CD8-positive, alpha-beta memory T cell (primary cell): ENCODE results near the gene CLK4. TPM values are rescaled to one million over a fixed set of nuclear protein-coding genes. Genes with fewer than 3 reads are reported as not detected.

ENCODE experiments used
- CTCF ChIA-PET: fragments of 350-600 bp; sonication (Branson Sonifier 250); formaldehyde crosslinking; loops from one replicate; lab custom pipeline; 2021; ENCODE audit warnings: antibody characterized with exemption; lab: Charles Lee
- POLR2A ChIA-PET: fragments of 350-600 bp; sonication (Branson Sonifier 250); formaldehyde crosslinking; loops from one replicate; lab custom pipeline; 2021; ENCODE audit warnings: antibody characterized with exemption; lab: Charles Lee
- DNase-seq, 5 donors: peaks; one replicate each; pipeline versions ENCODE4 v3.0.0 to v3.0.0-alpha.2; 2020 to 2022; ENCODE audit warnings: mixed read lengths in 1 of 5
- H3K27ac ChIP-seq: one replicate; pipeline ENCODE4 v1.7.0; 2013; ENCODE audit warnings: low read depth, mild to moderate bottlenecking, low read length, moderate library complexity
- H3K27me3 ChIP-seq: 2 replicates; pipeline ENCODE4 v1.7.0; 2013; ENCODE audit warnings: low read length, mild to moderate bottlenecking; ENCODE audit not compliant: insufficient read depth, poor library complexity, severe bottlenecking
- H3K36me3 ChIP-seq: 2 replicates; pipeline ENCODE4 v1.7.0; 2013; ENCODE audit warnings: mild to moderate bottlenecking, low read length, moderate library complexity; ENCODE audit not compliant: insufficient read depth
- H3K4me1 ChIP-seq: 2 replicates; pipeline ENCODE4 v1.7.0; 2013; ENCODE audit warnings: mild to moderate bottlenecking, low read length, moderate library complexity; ENCODE audit not compliant: insufficient read depth
- H3K4me3 ChIP-seq: 2 replicates; pipeline ENCODE4 v1.7.0; 2013; ENCODE audit warnings: mild to moderate bottlenecking, low read length
- H3K9me3 ChIP-seq: 2 replicates; pipeline ENCODE4 v1.7.0; 2013; ENCODE audit warnings: mild to moderate bottlenecking, low read length
- H3K27ac Mint-ChIP-seq, 8 donors: one replicate each; pipeline ENCODE4 v1.8.0; 2020 to 2021; ENCODE audit warnings: mixed read lengths in 8 of 8, mild to moderate bottlenecking in 6 of 8, inconsistent platforms in 3 of 8, moderate library complexity in 3 of 8
- H3K27me3 Mint-ChIP-seq, 2 donors: one replicate each; pipeline ENCODE4 v1.8.0; 2020 to 2021; ENCODE audit warnings: mixed read lengths in 2 of 2, mild to moderate bottlenecking in 1 of 2, moderate library complexity in 1 of 2
- H3K36me3 Mint-ChIP-seq, 3 donors: one replicate each; pipeline ENCODE4 v1.8.0; 2020 to 2021; ENCODE audit warnings: mixed read lengths in 3 of 3, inconsistent platforms in 1 of 3, mild to moderate bottlenecking in 1 of 3
- H3K4me1 Mint-ChIP-seq, 3 donors: one replicate each; pipeline ENCODE4 v1.8.0; 2020 to 2021; ENCODE audit warnings: mixed read lengths in 3 of 3, inconsistent platforms in 1 of 3, mild to moderate bottlenecking in 1 of 3
- H3K4me3 Mint-ChIP-seq, 7 donors: one replicate each; pipeline ENCODE4 v1.8.0; 2020 to 2021; ENCODE audit warnings: mixed read lengths in 7 of 7, mild to moderate bottlenecking in 6 of 7, moderate library complexity in 4 of 7, inconsistent platforms in 2 of 7
- H3K9me3 Mint-ChIP-seq, 5 donors: one replicate each; pipeline ENCODE4 v1.8.0; 2020 to 2022; ENCODE audit warnings: mixed read lengths in 5 of 5, mild to moderate bottlenecking in 3 of 5, moderate library complexity in 2 of 5, inconsistent platforms in 1 of 5
- polyA plus RNA-seq: library from polyadenylated mRNA; unstranded; fragments of 300-500 nt; fragmentation: Illumina TruSeq; gene quantifications from one replicate; pipeline ENCODE4 v1.2.3, GENCODE V29; 2021
- total RNA-seq, 2 experiments: library from RNA; stranded (reverse); gene quantifications; one replicate each; pipeline ENCODE4 v1.2.3, GENCODE V29; 2021

The CLK4 gene
- total RNA-seq (10 to 100 TPM; 27.4 to 29.2 TPM), polyA plus RNA-seq (16.3 TPM)

DNA sequence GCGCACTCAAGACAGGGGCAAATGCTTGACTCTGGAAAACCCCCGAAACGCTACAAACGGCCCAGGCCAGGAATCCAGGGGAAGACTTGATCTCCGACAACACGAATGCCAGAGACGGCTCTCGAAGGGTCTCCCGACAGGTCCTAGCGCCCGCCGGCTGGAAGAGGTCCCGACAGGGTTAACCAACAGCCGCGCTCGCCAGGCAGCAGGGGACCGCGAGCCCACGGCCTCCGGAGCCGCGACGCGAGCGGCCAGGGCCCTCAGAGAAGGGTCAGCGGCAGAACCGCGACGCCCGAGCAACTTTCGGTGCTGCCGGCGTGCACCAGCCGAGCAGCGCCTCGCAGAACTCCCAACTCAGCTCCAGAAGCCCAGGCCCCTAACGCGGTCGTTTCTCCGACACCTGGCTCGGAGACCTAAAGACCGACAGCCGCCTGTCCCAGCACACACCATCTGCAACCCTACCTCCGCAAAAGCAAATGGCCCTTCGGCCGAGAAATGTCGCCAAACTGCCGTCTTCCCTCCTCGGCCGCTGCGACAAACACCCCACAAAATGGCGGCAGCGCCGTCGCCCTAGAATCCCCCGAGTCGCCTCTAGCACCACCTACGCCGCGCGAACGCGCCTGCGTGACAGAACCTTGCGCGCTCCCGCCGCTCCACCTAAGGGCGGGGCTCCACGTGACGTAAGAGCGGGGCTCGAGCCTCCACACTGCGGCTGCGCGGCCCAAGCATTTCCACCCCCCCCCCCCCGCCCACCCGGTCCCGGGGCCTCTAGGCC is at the start of gene CLK4:
Gene CLK4 (minus strand): TSS at position 567 of the 775 bp plus-strand sequence. CDS start 3,634 bp downstream, outside the sequence.
- Mint-ChIP-seq H3K36me3 (peaks cover 0 to 36% (median 6%) of the 10 kb centered on the region in 3 donors), H3K27me3 (no peaks in the 10 kb centered on the region), H3K4me3 (peak within 1 kb of the TSS; percentile 95 to 100 (median 99)), H3K9me3 (no peaks in the 10 kb centered on the region), H3K27ac (peak within 1 kb of the TSS; percentile 97 to 100 (median 100)), H3K4me1 (peaks cover 39 to 48% (median 47%) of the 10 kb centered on the region in 3 donors)
- Histone ChIP-seq H3K27me3 (no peaks in the 10 kb centered on the region), H3K4me3 (peak within 1 kb of the TSS; percentile 94), H3K9me3 (no peaks in the 10 kb centered on the region), H3K27ac (peak within 1 kb of the TSS; percentile 99), H3K36me3 (peaks cover 14% of the 10 kb centered on the region), H3K4me1 (peaks cover 37% of the 10 kb centered on the region)
- CTCF ChIA-PET: interaction anchor here (0.9 kb wide), 1 partner anchor 104 kb away, joined by 4 read pairs; the partner anchor contains the start of gene ZNF354A
- POLR2A ChIA-PET: interaction anchor here (0.7 to 1.5 kb wide), 4 partner anchors 11 to 924 kb away, joined by 3 to 7 read pairs (median 4); partner anchors contain the start of genes RUFY1 and ZNF354A
- DNase-seq: peak; percentile 93 to 97 (median 95)

DNA sequence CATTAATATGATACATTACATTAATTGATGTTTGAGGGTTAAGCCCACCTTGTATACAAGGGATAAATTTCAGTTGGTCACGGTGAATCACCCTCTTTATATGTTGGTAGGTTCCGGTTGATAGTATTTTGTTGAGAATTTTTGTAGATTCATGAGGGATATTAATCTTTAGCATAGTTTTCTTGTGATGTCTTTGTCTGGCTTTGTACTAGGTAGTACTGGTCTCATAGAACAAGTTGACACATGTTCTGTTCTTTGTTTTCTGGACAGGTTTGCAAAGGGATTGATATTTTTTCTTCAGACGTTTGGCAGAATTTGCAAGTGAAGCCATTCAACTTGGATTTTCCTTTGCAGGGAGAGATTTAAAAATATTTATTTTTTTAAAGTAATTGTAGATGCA is 49.1 kb upstream of the CLK4 start:
- H3K27ac ChIP-seq: no peak overlapping the region
- DNase-seq: no peak
- Mint-ChIP-seq H3K9me3 (peaks cover 0 to 5% (median 0%) of the 10 kb centered on the region in 5 donors), H3K36me3 (no peaks in the 10 kb centered on the region), H3K27ac (no peak overlapping the region), H3K4me3 (no peak overlapping the region), H3K27me3 (peaks cover 4 to 13% of the 10 kb centered on the region in 2 donors), H3K4me1 (no peaks in the 10 kb centered on the region)
- no peaks in the 10 kb centered on the region for H3K27me3 ChIP-seq
- no peaks in the 10 kb centered on the region for H3K9me3 ChIP-seq
- no peaks in the 10 kb centered on the region for H3K4me1 ChIP-seq
- H3K36me3 ChIP-seq: no peaks in the 10 kb centered on the region
- no peak overlapping the region for H3K4me3 ChIP-seq
- POLR2A ChIA-PET: no interaction called here
- CTCF ChIA-PET: no interaction called here

DNA sequence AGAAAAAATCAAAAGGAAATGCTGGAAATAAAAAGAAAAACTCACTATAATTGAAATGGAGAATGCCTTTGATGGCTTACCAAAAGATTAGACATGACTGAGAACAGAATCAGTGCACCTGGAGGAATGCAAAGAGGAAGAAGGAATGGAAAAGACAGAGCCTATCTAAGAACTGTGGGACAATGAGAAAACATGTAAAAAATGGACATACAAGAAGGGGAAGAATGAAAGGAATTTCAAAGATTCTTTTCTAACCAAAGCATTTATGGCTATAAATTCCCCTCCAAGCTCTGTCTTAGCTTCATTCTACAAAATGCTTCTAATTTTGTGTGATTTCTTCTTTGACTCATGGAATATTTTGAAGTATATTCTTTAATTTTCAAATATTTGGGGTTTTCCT is 47.5 kb upstream of the CLK4 start:
- no peak for DNase-seq
- no peaks in the 10 kb centered on the region for H3K27me3 ChIP-seq
- H3K4me3 Mint-ChIP-seq: no peak overlapping the region
- H3K36me3 Mint-ChIP-seq: no peaks in the 10 kb centered on the region
- ChIA-PET POLR2A (no interaction called here), CTCF (no interaction called here)
- no peak overlapping the region for H3K4me3 ChIP-seq
- no peaks in the 10 kb centered on the region for H3K4me1 Mint-ChIP-seq
- H3K36me3 ChIP-seq: no peaks in the 10 kb centered on the region
- no peaks in the 10 kb centered on the region for H3K9me3 ChIP-seq
- H3K4me1 ChIP-seq: no peaks in the 10 kb centered on the region
- H3K27ac ChIP-seq: no peak overlapping the region
- peaks cover 2 to 14% of the 10 kb centered on the region in 2 donors for H3K27me3 Mint-ChIP-seq
- H3K27ac Mint-ChIP-seq: no peak overlapping the region
- H3K9me3 Mint-ChIP-seq: peaks cover 0 to 2% (median 0%) of the 10 kb centered on the region in 5 donors

DNA sequence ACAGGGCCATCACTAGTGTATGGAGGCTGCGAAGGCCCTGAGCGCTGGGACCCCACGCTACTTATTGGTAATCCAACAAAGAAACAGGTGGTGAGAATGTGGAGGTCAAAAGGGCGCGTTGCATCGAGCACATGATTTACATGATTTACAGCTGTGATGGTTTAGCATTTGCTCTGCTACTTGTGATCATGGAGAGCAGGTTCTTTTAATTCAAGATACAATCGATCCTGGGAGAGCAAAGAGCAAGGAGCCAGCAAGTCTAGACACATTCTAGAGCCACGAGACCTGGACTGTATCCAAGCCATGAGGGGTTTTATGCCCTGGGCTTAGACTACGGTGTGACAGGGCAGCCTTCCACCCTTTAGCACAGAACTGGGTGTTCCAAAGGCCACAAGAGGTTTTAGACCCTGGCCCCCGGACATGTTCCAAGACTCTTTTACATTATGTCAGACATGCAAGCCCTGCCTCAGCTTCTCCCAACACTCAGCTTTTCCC is 47.0 kb upstream of the CLK4 start:
- POLR2A ChIA-PET: no interaction called here
- H3K4me3 ChIP-seq: no peak overlapping the region
- no peaks in the 10 kb centered on the region for H3K36me3 ChIP-seq
- no peaks in the 10 kb centered on the region for H3K4me1 ChIP-seq
- Mint-ChIP-seq H3K4me3 (no peak overlapping the region), H3K27me3 (peaks cover 1 to 9% of the 10 kb centered on the region in 2 donors), H3K36me3 (no peaks in the 10 kb centered on the region), H3K27ac (no peak overlapping the region), H3K9me3 (peaks cover 0 to 2% (median 0%) of the 10 kb centered on the region in 5 donors), H3K4me1 (no peaks in the 10 kb centered on the region)
- no peaks in the 10 kb centered on the region for H3K9me3 ChIP-seq
- CTCF ChIA-PET: no interaction called here
- no peak for DNase-seq
- H3K27me3 ChIP-seq: no peaks in the 10 kb centered on the region
- H3K27ac ChIP-seq: no peak overlapping the region

DNA sequence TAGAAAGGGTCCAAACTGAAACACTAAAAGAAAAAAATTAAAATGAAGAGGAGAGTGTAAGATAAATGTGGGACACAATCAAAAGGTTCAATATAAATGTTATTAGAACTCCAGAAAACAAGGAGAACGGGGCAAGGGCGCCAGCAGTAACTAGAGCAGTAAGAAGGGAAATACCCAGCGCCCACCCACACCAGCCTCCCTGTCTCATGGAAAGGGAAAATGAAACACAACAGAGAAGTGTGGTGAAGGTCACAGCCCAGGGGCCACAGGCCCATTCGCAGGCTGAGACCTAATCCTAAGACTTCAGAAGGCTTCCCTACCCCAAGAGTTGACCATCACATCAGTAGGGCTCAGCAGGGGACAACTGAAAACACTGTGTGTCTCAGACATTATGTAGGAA is 45.8 kb upstream of the CLK4 start:
- no peaks in the 10 kb centered on the region for H3K36me3 ChIP-seq
- Mint-ChIP-seq H3K4me1 (no peaks in the 10 kb centered on the region), H3K36me3 (no peaks in the 10 kb centered on the region), H3K4me3 (no peak overlapping the region), H3K27me3 (peaks cover 0 to 9% of the 10 kb centered on the region in 2 donors), H3K27ac (no peak overlapping the region), H3K9me3 (peaks cover 0 to 2% (median 0%) of the 10 kb centered on the region in 5 donors)
- H3K4me3 ChIP-seq: no peak overlapping the region
- ChIA-PET CTCF (no interaction called here), POLR2A (no interaction called here)
- H3K9me3 ChIP-seq: no peaks in the 10 kb centered on the region
- no peak overlapping the region for H3K27ac ChIP-seq
- no peaks in the 10 kb centered on the region for H3K27me3 ChIP-seq
- no peak for DNase-seq
- H3K4me1 ChIP-seq: no peaks in the 10 kb centered on the region

DNA sequence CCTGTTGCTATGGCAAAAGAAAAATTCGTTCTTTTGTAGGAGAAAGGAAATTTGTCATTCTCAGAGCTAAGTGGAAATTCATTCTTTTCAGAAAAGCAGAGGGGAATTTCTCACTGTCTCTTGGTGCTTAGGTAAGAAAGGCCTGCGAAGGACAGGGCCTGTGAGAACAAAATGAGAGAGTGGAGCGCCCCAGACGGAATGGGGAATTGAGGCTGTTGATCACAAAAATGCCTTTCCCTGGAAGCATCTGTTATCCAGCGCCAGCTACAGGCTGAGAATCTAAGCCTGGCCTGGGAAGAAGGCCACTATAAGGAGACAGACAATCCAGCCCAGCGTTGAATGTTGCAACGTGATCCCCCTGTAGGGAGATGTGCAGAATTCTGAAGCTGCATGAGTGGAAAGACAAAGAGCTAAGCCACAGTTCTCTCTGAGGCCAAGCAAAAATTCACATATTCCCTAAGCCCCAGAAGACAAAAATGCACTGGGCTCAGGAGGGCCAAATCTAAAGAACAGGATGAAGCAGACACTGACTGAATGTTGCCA is 44.8 kb upstream of the CLK4 start:
- H3K27ac ChIP-seq: no peak overlapping the region
- no peaks in the 10 kb centered on the region for H3K4me1 ChIP-seq
- ChIA-PET POLR2A (no interaction called here), CTCF (no interaction called here)
- no peak overlapping the region for H3K4me3 Mint-ChIP-seq
- no peak for DNase-seq
- H3K4me1 Mint-ChIP-seq: no peaks in the 10 kb centered on the region
- no peaks in the 10 kb centered on the region for H3K9me3 ChIP-seq
- H3K27me3 Mint-ChIP-seq: peaks cover 0 to 9% of the 10 kb centered on the region in 2 donors
- H3K27ac Mint-ChIP-seq: no peak overlapping the region
- H3K4me3 ChIP-seq: no peak overlapping the region
- no peaks in the 10 kb centered on the region for H3K36me3 ChIP-seq
- no peaks in the 10 kb centered on the region for H3K36me3 Mint-ChIP-seq
- peaks cover 0 to 2% (median 0%) of the 10 kb centered on the region in 5 donors for H3K9me3 Mint-ChIP-seq
- no peaks in the 10 kb centered on the region for H3K27me3 ChIP-seq

DNA sequence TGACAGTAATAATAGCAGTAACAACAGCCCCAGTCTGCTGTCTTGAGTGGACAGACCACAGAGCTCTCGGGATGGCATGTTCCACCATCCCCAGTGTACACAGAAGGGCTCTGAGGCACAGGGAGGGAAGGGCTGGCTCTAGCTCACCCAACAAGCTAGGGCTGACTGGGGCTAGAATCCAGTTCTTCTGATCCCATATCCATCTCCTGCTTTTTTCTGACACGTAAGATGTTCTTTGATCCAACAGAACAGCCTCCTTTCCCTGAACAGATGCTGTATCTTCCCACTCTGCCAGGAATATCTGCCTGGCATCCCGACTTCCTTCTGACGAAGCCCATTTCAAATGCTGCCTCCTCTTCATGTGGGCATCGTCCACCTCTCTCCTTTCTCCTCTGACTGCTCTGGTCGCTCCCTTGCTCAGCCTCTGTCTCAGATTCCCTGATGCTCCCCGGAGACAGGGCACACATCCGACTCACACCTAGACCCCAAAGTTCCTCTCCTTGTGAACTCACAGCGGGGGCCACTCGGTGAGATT is 43.6 kb upstream of the CLK4 start:
- Histone ChIP-seq H3K27me3 (no peaks in the 10 kb centered on the region), H3K9me3 (no peaks in the 10 kb centered on the region), H3K4me1 (no peaks in the 10 kb centered on the region), H3K4me3 (no peak overlapping the region), H3K27ac (no peak overlapping the region), H3K36me3 (no peaks in the 10 kb centered on the region)
- POLR2A ChIA-PET: no interaction called here
- H3K4me1 Mint-ChIP-seq: no peaks in the 10 kb centered on the region
- H3K36me3 Mint-ChIP-seq: no peaks in the 10 kb centered on the region
- peaks cover 0 to 9% of the 10 kb centered on the region in 2 donors for H3K27me3 Mint-ChIP-seq
- H3K4me3 Mint-ChIP-seq: no peak overlapping the region
- CTCF ChIA-PET: no interaction called here
- H3K9me3 Mint-ChIP-seq: peaks cover 0 to 2% (median 0%) of the 10 kb centered on the region in 5 donors
- DNase-seq: no peak
- no peak overlapping the region for H3K27ac Mint-ChIP-seq

DNA sequence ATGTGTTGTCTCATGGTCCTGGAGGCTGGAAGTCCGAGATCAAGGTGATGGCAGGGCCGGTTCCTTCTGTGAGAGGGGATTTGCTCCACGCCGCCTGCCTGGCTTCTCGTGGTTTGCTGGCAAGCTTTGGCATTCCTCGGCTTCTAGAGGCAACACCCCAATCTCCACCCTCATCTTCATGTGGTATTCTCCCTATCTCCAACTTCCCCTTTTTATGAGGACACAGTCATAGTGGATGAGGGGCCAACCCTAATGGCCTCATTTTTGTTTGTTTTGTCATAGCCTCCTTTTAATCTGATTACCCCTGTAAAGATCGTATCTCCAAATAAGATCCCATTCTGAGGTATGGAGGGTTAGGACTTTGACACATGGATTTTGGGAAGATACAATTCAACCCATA is 41.7 kb upstream of the CLK4 start:
- Mint-ChIP-seq H3K4me3 (no peak overlapping the region), H3K27ac (no peak overlapping the region), H3K27me3 (peaks cover 7 to 20% of the 10 kb centered on the region in 2 donors), H3K4me1 (no peaks in the 10 kb centered on the region), H3K9me3 (peaks cover 0 to 5% (median 0%) of the 10 kb centered on the region in 5 donors), H3K36me3 (no peaks in the 10 kb centered on the region)
- Histone ChIP-seq H3K36me3 (no peaks in the 10 kb centered on the region), H3K27me3 (no peaks in the 10 kb centered on the region), H3K4me3 (no peak overlapping the region), H3K27ac (no peak overlapping the region), H3K9me3 (no peaks in the 10 kb centered on the region), H3K4me1 (no peaks in the 10 kb centered on the region)
- POLR2A ChIA-PET: no interaction called here
- no peak for DNase-seq
- CTCF ChIA-PET: no interaction called here
